Stimulated activated naive CD8-positive, alpha-beta T cell treated with anti-CD3 and anti-CD28 coated beads, Interleukin-15, Interleukin-2, amounts not matched to agents 100 U/mL and 50 U/mL, for 24 hours (primary cell): ENCODE results near the gene LDB1.
A peak's percentile ranks its signal among the peaks of the same experiment; 100 is the strongest.

Source experiments
- ATAC-seq: fragments of 150-1000 bp; cut with Tn5 transposase; one replicate; pipeline ENCODE4 v1.10.0; 2021
- DNase-seq: peaks from one replicate; pipeline ENCODE4 v3.0.0; 2021

Gene LDB1

GRCh38 chr10:102134416-102134815, 14.2 kb upstream of the LDB1 start:
- no peak for ATAC-seq
- DNase-seq, result no peak

GRCh38 chr10:102133373-102134195, 13.4 kb upstream of the LDB1 start:
- peak; percentile 48 for ATAC-seq
- DNase-seq, result peak; percentile 82

- DNase-seq (peak; percentile 96), ATAC-seq (peak; percentile 97)
Observed at GRCh38 chr10:102132563-102133372, 12.6 kb upstream of the LDB1 start, which contains the start of gene PPRC1. TSS of gene PPRC1 (plus strand) at chr10:102133040. CDS start at chr10:102133069, 29 bp downstream.

- DNase-seq (no peak), ATAC-seq (no peak)
Observed at GRCh38 chr10:102132193-102132562, 12.0 kb upstream of the LDB1 start.

GRCh38 chr10:102131286-102132170, 11.4 kb upstream of the LDB1 start:
- ATAC-seq (no peak), DNase-seq (no peak)

GRCh38 chr10:102123223-102123622, 3.1 kb upstream of the LDB1 start:
- DNase-seq (no peak), ATAC-seq (no peak)

GRCh38 chr10:102122450-102122849, 2.3 kb upstream of the LDB1 start:
- DNase-seq (no peak), ATAC-seq (no peak)

- no peak for DNase-seq
- ATAC-seq, result no peak
Observed at GRCh38 chr10:102121739-102122372, 1.7 kb upstream of the LDB1 start.

- DNase-seq (peak; percentile 28), ATAC-seq (no peak)
Observed at GRCh38 chr10:102120991-102121738, 997 bp upstream of the LDB1 start.

- peak; percentile 69 for DNase-seq
- ATAC-seq, result no peak
Observed at GRCh38 chr10:102119417-102120141, 589 bp downstream of the LDB1 start.

- peak; percentile 44 for DNase-seq
- ATAC-seq, result no peak
Observed at GRCh38 chr10:102118867-102119266, 1.3 kb downstream of the LDB1 start.

GRCh38 chr10:102117391-102118159, 2.6 kb downstream of the LDB1 start:
- DNase-seq, result peak; percentile 79
- ATAC-seq, result peak; percentile 41

GRCh38 chr10:102116656-102117055, 3.5 kb downstream of the LDB1 start:
- ATAC-seq, result no peak
- DNase-seq, result no peak

GRCh38 chr10:102115775-102116174, 4.4 kb downstream of the LDB1 start:
- no peak for DNase-seq
- no peak for ATAC-seq

- peak; percentile 71 for ATAC-seq
- peak; percentile 93 for DNase-seq
Observed at GRCh38 chr10:102114861-102115618, 5.1 kb downstream of the LDB1 start.

- DNase-seq (peak; percentile 36), ATAC-seq (no peak)
Observed at GRCh38 chr10:102113956-102114857, 6.0 kb downstream of the LDB1 start.

- DNase-seq (peak; percentile 27), ATAC-seq (no peak)
Observed at GRCh38 chr10:102113261-102113955, 6.8 kb downstream of the LDB1 start.
